ENCODE data around the gene CREM. TPM values are rescaled to one million over a fixed set of nuclear protein-coding genes. Genes with fewer than 3 reads are reported as not detected.

Gene CREM
- total RNA-seq, 1 experiment from 2014 or later: 30.2 TPM

DNA sequence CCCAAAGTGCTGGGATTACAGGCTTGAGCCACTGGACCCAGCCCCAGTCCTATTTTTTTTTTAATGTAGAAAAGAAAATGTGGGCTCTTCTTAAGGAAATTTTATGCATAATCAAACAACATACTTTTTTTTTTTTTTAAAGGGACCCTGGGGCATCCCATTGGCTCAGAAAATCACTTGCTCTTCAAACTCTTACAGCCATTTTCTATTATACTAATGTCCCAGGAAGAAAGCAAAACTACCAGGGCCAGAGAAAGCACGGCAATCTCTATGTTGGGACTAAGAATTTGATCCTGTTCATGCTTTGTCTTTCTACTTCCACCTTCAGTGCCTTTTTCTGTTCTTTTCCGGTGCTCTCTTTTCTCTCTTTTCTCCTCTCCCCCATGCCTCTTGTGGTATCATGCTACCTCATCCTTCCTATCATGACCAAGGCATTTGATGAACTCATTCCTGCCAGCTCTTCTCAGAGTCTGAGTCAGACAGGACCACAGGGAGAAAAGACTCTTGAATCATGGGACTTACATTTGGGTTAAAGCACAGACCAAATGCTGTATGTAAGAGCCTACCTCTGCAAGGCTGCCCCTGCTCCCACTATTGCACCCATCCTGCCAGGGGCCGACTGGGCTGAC is 133.2 kb downstream of the CREM start:
- CTCF ChIA-PET: interaction anchor here (0.7 to 1.3 kb wide), 2 partner anchors 84 to 265 kb away, joined by 3 to 4 read pairs; no protein-coding TSS in a partner anchor
- POLR2A ChIA-PET: interaction anchor here (0.6 kb wide), 1 partner anchor 117 kb away, joined by 3 read pairs; no protein-coding TSS in a partner anchor
- H3K27ac Mint-ChIP-seq (ENCODE audit: low read depth, unreplicated experiment): no peak overlapping the region
- peaks cover 6% of the 10 kb centered on the region for H3K4me1 Mint-ChIP-seq (ENCODE audit: insufficient read depth, unreplicated experiment)
- H3K9me3 Mint-ChIP-seq (ENCODE audit: unreplicated experiment): peaks cover 14% of the 10 kb centered on the region
- H3K27me3 Mint-ChIP-seq (ENCODE audit: insufficient read depth, unreplicated experiment): no peaks in the 10 kb centered on the region
- no peak overlapping the region for H3K4me3 Mint-ChIP-seq (ENCODE audit: unreplicated experiment)
- DNase-seq (ENCODE audit: unreplicated experiment): peak; percentile 59
- intact Hi-C loops (cut with micrococcal nuclease): no loop called here
- TF ChIP-seq CTCF (IDR thresholded peaks at IDR 0.05; ENCODE audit: unreplicated experiment): no peak
- BruUV-seq (replicated peaks): no TSS peak
- H3K36me3 Mint-ChIP-seq (ENCODE audit: insufficient read depth, unreplicated experiment): peaks cover 5% of the 10 kb centered on the region

DNA sequence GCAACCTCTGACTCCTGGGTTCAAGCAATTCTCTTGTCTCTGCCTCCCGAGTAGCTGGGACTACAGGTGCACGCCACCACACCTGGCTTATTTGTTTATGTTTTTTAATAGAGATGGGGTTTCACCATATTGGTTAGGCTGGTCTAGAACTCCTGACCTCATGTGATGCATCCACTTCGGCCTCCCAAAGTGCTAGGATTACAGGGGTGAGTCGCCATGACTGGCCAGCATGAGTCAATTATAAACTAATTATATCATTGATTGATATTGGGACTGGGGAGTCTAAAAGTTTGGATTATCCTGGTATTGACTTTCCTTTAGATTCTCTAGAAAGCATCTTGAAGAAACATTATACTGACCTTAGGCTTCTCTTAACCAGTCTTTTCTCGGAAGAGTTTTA is 135.8 kb downstream of the CREM start:
- no TSS peak for BruUV-seq (replicated peaks)
- no peak overlapping the region for H3K27ac Mint-ChIP-seq (ENCODE audit: low read depth, unreplicated experiment)
- no peak overlapping the region for H3K4me3 Mint-ChIP-seq (ENCODE audit: unreplicated experiment)
- intact Hi-C loops (cut with micrococcal nuclease): no loop called here
- H3K36me3 Mint-ChIP-seq (ENCODE audit: insufficient read depth, unreplicated experiment): peaks cover 5% of the 10 kb centered on the region
- CTCF ChIA-PET: interaction anchor here (1.2 kb wide), 1 partner anchor 10 kb away, joined by 3 read pairs; no protein-coding TSS in a partner anchor
- TF ChIP-seq CTCF (IDR thresholded peaks at IDR 0.05; ENCODE audit: unreplicated experiment): no peak
- H3K9me3 Mint-ChIP-seq (ENCODE audit: unreplicated experiment): peaks cover 7% of the 10 kb centered on the region
- DNase-seq (ENCODE audit: unreplicated experiment): no peak
- H3K27me3 Mint-ChIP-seq (ENCODE audit: insufficient read depth, unreplicated experiment): no peaks in the 10 kb centered on the region
- peaks cover 6% of the 10 kb centered on the region for H3K4me1 Mint-ChIP-seq (ENCODE audit: insufficient read depth, unreplicated experiment)
- POLR2A ChIA-PET: no interaction called here

Small RNAs within 50 kb of the gene (microRNA-seq; reads per million reads assigned to microRNA genes)
- 3.8 reads per million, percentile 29 among the genes with 10 or more reads in this experiment for gene MIR3611

Other genes with a start within 250 kb of the CREM start
- 30.7 and 30.9 TPM in 2 replicates for gene CUL2, start 36.5 kb upstream of the CREM start, total RNA-seq (2022)
- 68.9 and 79.7 TPM in 2 replicates for gene CCNY, start 209.7 kb downstream of the CREM start, total RNA-seq (2022)

Data from MCF 10A (cell line).